H1 (cell line): ENCODE measurements around the gene VMO1. TPM values are rescaled to one million over a fixed set of nuclear protein-coding genes. Genes with fewer than 3 reads are reported as not detected.

Source experiments
- CTCF ChIA-PET: fragments of 300-600 bp; sonication (Branson Sonifier 250); formaldehyde crosslinking; loops from one replicate; lab custom pipeline; 2021; ENCODE audit not compliant: partially characterized antibody; lab: Charles Lee
- POLR2A ChIA-PET: fragments of 300-600 bp; sonication (Branson Sonifier 250); formaldehyde crosslinking; loops from one replicate; lab custom pipeline; 2021; ENCODE audit warnings: inconsistent platforms; ENCODE audit not compliant: partially characterized antibody; lab: Charles Lee
- DNase-seq, 2 experiments: peaks; one replicate each; pipeline versions ENCODE4 v3.0.0 to v3.0.0-alpha.2; 2010 to 2022; ENCODE audit warnings: low spot score in 2 of 2, low read depth in 1 of 2, mixed read lengths in 1 of 2
- FAIRE-seq: peaks from 2 replicates; lab custom pipeline; 2011; peaks lifted over from hg19 to GRCh38; lab: Jason Lieb, UNC
- H2AFZ ChIP-seq: 2 replicates; pipeline ENCODE4 v1.8.1; 2012; ENCODE audit warnings: low read length, inconsistent platforms
- H2AK5ac ChIP-seq: 2 replicates; pipeline ENCODE4 v1.6.1; 2013; ENCODE audit warnings: low read depth, low read length
- H2BK120ac ChIP-seq: replicated peaks from 2 replicates; pipeline ENCODE3; 2013; ENCODE audit warnings: low read depth, low read length, inconsistent platforms
- H2BK12ac ChIP-seq: 2 replicates; pipeline ENCODE4 v1.6.1; 2013; ENCODE audit warnings: low read depth, low read length
- H2BK15ac ChIP-seq: 2 replicates; pipeline ENCODE4 v1.6.1; 2013; ENCODE audit warnings: low read length
- H2BK20ac ChIP-seq: 2 replicates; pipeline ENCODE4 v1.6.1; 2013; ENCODE audit warnings: low read length
- H2BK5ac ChIP-seq: 2 replicates; pipeline ENCODE4 v1.6.1; 2013; ENCODE audit warnings: low read depth, low read length
- H3K14ac ChIP-seq: 2 replicates; pipeline ENCODE4 v1.6.1; 2013; ENCODE audit warnings: inconsistent platforms; ENCODE audit not compliant: insufficient read length
- H3K18ac ChIP-seq: 2 replicates; pipeline ENCODE4 v1.6.1; 2013; ENCODE audit warnings: low read length; ENCODE audit errors: extremely low read depth
- H3K23ac ChIP-seq: 2 replicates; pipeline ENCODE4 v1.6.1; 2013; ENCODE audit warnings: inconsistent platforms; ENCODE audit not compliant: insufficient read length
- H3K23me2 ChIP-seq: 2 replicates; pipeline ENCODE4 v1.6.1; 2013; ENCODE audit warnings: low read depth, low read length
- H3K27ac ChIP-seq: 2 replicates; pipeline ENCODE4 v1.6.1; 2011; ENCODE audit warnings: low read depth, low read length, inconsistent platforms
- H3K27me3 ChIP-seq, 4 experiments: replicated peaks in 1 of 4; 1 replicate in 1 of 4; 2 replicates in 3 of 4; pipeline versions ENCODE4 v1.6.1 to v1.8.1; 2011 to 2013; ENCODE audit warnings: low read length in 3 of 4, mild to moderate bottlenecking in 3 of 4, inconsistent platforms in 2 of 4, mixed read lengths in 2 of 4, moderate library complexity in 1 of 4; ENCODE audit not compliant: control insufficient read depth in 3 of 4, insufficient read depth in 3 of 4; ENCODE audit errors: extremely low read depth in 1 of 4
- H3K36me3 ChIP-seq, 4 experiments: 2 replicates each; pipeline versions ENCODE4 v1.6.1 to v1.8.1; 2011 to 2013; ENCODE audit warnings: mild to moderate bottlenecking in 4 of 4, low read length in 3 of 4, moderate library complexity in 2 of 4, control low read depth in 1 of 4, inconsistent platforms in 1 of 4; ENCODE audit not compliant: insufficient read depth in 4 of 4, control insufficient read depth in 2 of 4
- H3K4ac ChIP-seq: replicated peaks from 2 replicates; pipeline ENCODE3; 2013; ENCODE audit warnings: low read length, low read depth, mixed read lengths, inconsistent platforms; ENCODE audit not compliant: insufficient read length
- H3K4me1 ChIP-seq, 4 experiments: replicated peaks in 1 of 4; 1 replicate in 1 of 4; 2 replicates in 3 of 4; pipeline versions ENCODE4 v1.6.1 to v1.8.1; 2011 to 2013; ENCODE audit warnings: low read length in 3 of 4, inconsistent platforms in 2 of 4, mixed read lengths in 1 of 4; ENCODE audit not compliant: insufficient read depth in 4 of 4, control insufficient read depth in 3 of 4
- H3K4me2 ChIP-seq, 2 experiments: 2 replicates each; pipeline versions ENCODE4 v1.6.1 to v1.8.1; 2011 to 2013; ENCODE audit warnings: low read depth in 2 of 2, low read length in 2 of 2, control low read depth in 1 of 2, inconsistent platforms in 1 of 2, mild to moderate bottlenecking in 1 of 2; ENCODE audit not compliant: insufficient read depth in 1 of 2
- H3K4me3 ChIP-seq, 4 experiments: fragments of 200-600, 300-600 bp in 1 of 4; sonication (generic), shearing (Covaris generic), sonication (Bioruptor Twin) in 1 of 4; 2 replicates each; pipeline versions ENCODE4 v1.5.1 to v1.8.1; 2011 to 2016; ENCODE audit warnings: low read length in 4 of 4, low read depth in 3 of 4, control low read depth in 2 of 4, inconsistent platforms in 2 of 4, mild to moderate bottlenecking in 2 of 4, mixed read lengths in 1 of 4, moderate library complexity in 1 of 4; ENCODE audit not compliant: insufficient read depth in 2 of 4; ENCODE audit errors: extremely low read depth in 1 of 4
- H3K56ac ChIP-seq: replicated peaks from 2 replicates; pipeline ENCODE3; 2013; ENCODE audit warnings: low read depth, mild to moderate bottlenecking, mixed read lengths, low read length, inconsistent platforms; ENCODE audit not compliant: insufficient read length
- H3K79me1 ChIP-seq: 2 replicates; pipeline ENCODE4 v1.6.1; 2013; ENCODE audit warnings: low read depth, low read length, control low read depth
- H3K79me2 ChIP-seq, 2 experiments: 2 replicates each; pipeline versions ENCODE4 v1.6.1 to v1.8.1; 2012 to 2013; ENCODE audit warnings: low read length in 2 of 2, mild to moderate bottlenecking in 2 of 2, inconsistent platforms in 1 of 2; ENCODE audit not compliant: insufficient read depth in 2 of 2, control insufficient read depth in 1 of 2
- H3K9ac ChIP-seq, 4 experiments: replicated peaks in 1 of 4; 1 replicate in 1 of 4; 2 replicates in 3 of 4; pipeline versions ENCODE4 v1.6.1 to v1.8.1; 2011 to 2013; ENCODE audit warnings: low read depth in 3 of 4, low read length in 3 of 4, control low read depth in 2 of 4, mild to moderate bottlenecking in 2 of 4, moderate library complexity in 2 of 4, inconsistent platforms in 1 of 4; ENCODE audit errors: extremely low read depth in 1 of 4
- H3K9me3 ChIP-seq, 2 experiments: 2 replicates each; pipeline versions ENCODE4 v1.6.1 to v1.8.1; 2012 to 2013; ENCODE audit warnings: mild to moderate bottlenecking in 2 of 2, moderate library complexity in 2 of 2, control low read depth in 1 of 2, inconsistent platforms in 1 of 2, low read depth in 1 of 2, low read length in 1 of 2, mixed read lengths in 1 of 2; ENCODE audit not compliant: insufficient read depth in 2 of 2
- H4K20me1 ChIP-seq, 2 experiments: replicated peaks in 1 of 2; 2 replicates each; pipeline versions ENCODE3 to v1.8.1; 2011 to 2013; ENCODE audit warnings: inconsistent platforms in 2 of 2, low read length in 2 of 2, mild to moderate bottlenecking in 1 of 2; ENCODE audit not compliant: insufficient read depth in 2 of 2, control insufficient read depth in 1 of 2
- H4K5ac ChIP-seq: 2 replicates; pipeline ENCODE4 v1.6.1; 2013; ENCODE audit warnings: low read length, low read depth, mixed read lengths, inconsistent platforms; ENCODE audit not compliant: insufficient read length
- H4K8ac ChIP-seq: 2 replicates; pipeline ENCODE4 v1.8.0; 2013; ENCODE audit warnings: mild to moderate bottlenecking, moderate library complexity, low read length, inconsistent platforms; ENCODE audit not compliant: insufficient read depth; ENCODE audit errors: extremely low read depth
- H4K91ac ChIP-seq: replicated peaks from 2 replicates; pipeline ENCODE3; 2013; ENCODE audit warnings: low read length, mixed read lengths, inconsistent platforms; ENCODE audit not compliant: insufficient read length
- BCL11A ChIP-seq, 2 experiments: IDR thresholded peaks; one replicate each; pipeline ENCODE4 v1.6.1; 2011; ENCODE audit warnings: low read depth in 2 of 2, low read length in 2 of 2, mild to moderate bottlenecking in 2 of 2
- BRCA1 ChIP-seq: IDR thresholded peaks from 2 replicates; pipeline ENCODE4 v1.6.1; 2012; ENCODE audit warnings: low read depth, low read length, improper control_type of control experiment
- CBX5 ChIP-seq: fragments of 300-800, 300-1000 bp; sonication (generic); IDR thresholded peaks from 2 replicates; pipeline ENCODE4 v1.7.1; 2016; ENCODE audit warnings: antibody characterized with exemption, low read length, low read depth
- EGR1 ChIP-seq: IDR thresholded peaks from 2 replicates; pipeline ENCODE4 v1.6.1; 2011; ENCODE audit warnings: low read depth, low read length, borderline replicate concordance
- GABPA ChIP-seq: IDR thresholded peaks from 2 replicates; pipeline ENCODE4 v1.6.1; 2011; ENCODE audit warnings: mild to moderate bottlenecking, low read length, moderate library complexity, borderline replicate concordance; ENCODE audit not compliant: insufficient read depth
- POLR2A ChIP-seq, 2 experiments: IDR thresholded peaks; 1 replicate in 1 of 2; 2 replicates in 1 of 2; pipeline ENCODE4 v1.6.1; 2011; ENCODE audit warnings: low read depth in 2 of 2, low read length in 2 of 2, mild to moderate bottlenecking in 2 of 2; ENCODE audit errors: control extremely low read depth in 1 of 2
- RBBP5 ChIP-seq: IDR thresholded peaks from 2 replicates; pipeline ENCODE4 v1.7.1; 2012; ENCODE audit warnings: low read depth, mild to moderate bottlenecking, inconsistent platforms, low read length, moderate library complexity, borderline replicate concordance
- SAP30 ChIP-seq: fragments of 300-600 bp; sonication (generic); IDR thresholded peaks from 2 replicates; pipeline ENCODE4 v1.7.1; 2012; ENCODE audit warnings: low read length, moderate library complexity, mild to moderate bottlenecking, inconsistent platforms; ENCODE audit not compliant: insufficient read depth, insufficient replicate concordance
- TBP ChIP-seq: IDR thresholded peaks from 2 replicates; pipeline ENCODE4 v1.6.1; 2011; ENCODE audit warnings: low read depth, low read length, improper control_type of control experiment
- WGBS, 2 experiments: shearing (Covaris generic) in 1 of 2; methylation state at CpG; one replicate each; pipeline versions ENCODE4 v1.1.6 to v1.1.7; 2013 to 2015; ENCODE audit warnings: low lambda C conversion rate in 2 of 2, mixed read lengths in 2 of 2, inconsistent platforms in 1 of 2, low coverage in 1 of 2, missing lambda C conversion rate in 1 of 2; ENCODE audit not compliant: insufficient replicate concordance in 2 of 2, insufficient coverage in 1 of 2, insufficient read length in 1 of 2; ENCODE audit errors: extremely low coverage in 1 of 2, missing lambda C conversion rate in 1 of 2; 5-methylcytosine and 5-hydroxymethylcytosine counted together
- polyA plus RNA-seq, 7 experiments: library from polyadenylated mRNA; depleted of rRNA in 3 of 7; stranded (reverse) in 5 of 7; unstranded in 2 of 7; fragments of >200 nt in 5 of 7; fragments of 200-250 nt in 2 of 7; gene quantifications; 1 replicate in 5 of 7; 2 replicates in 1 of 7; 4 replicates in 1 of 7; pipeline versions ENCODE4 v1.2.1 to v1.2.3, GENCODE V29; 2011 to 2013; ENCODE audit warnings: missing spikeins in 2 of 7, mixed read lengths in 2 of 7
- total RNA-seq: library from RNA; stranded (reverse); fragmentation: NEBNext Ultra II Directional; extraction: Animal tissue kit (Norgen Biotek cat#: 25700); gene quantifications from 2 replicates; pipeline ENCODE4 v1.2.1, GENCODE V29; 2021
- TF ChIP-seq, protein P1 (sequence below): IDR thresholded peaks from 2 replicates; pipeline ENCODE4 v1.6.1; 2012; ENCODE audit warnings: inconsistent platforms

VMO1 gene
- total and polyA plus RNA-seq, 2 of the 8 experiments (the other 6 are each of a cell fraction or from before 2014, with no cell fraction given) = 0.30 TPM; not detected in 1

DNA sequence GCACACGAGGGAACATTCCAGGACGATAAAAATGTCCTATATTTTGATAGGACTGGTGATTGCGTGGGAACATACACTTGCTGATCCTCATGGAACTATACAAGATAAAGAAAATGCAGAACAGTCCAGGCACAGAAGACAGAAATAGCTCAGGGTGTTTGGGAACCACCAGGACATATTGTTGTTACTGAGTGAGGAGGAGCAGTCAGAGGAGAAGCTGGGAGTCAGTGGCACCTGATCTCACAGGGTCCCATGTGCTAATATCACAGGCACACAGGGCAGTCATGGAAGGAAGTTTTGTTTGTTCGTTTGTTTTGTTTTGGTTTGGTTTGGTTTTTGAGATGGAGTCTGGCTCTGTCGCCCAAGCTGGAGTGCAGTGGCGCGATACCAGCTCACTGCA is 26.5 kb upstream of the VMO1 start:
- ChIA-PET CTCF (interaction anchor here (1.0 to 5.8 kb wide), 4 partner anchors 11 to 75 kb away, joined by 3 to 55 read pairs (median 3); no protein-coding TSS in a partner anchor), POLR2A (interaction anchor here (0.9 to 1.3 kb wide), 3 partner anchors 9 to 44 kb away, joined by 3 read pairs; no protein-coding TSS in a partner anchor)
- no peak overlapping the region for H3K4me3 ChIP-seq
- no peak overlapping the region for H4K8ac ChIP-seq
- no peak overlapping the region for H2AFZ ChIP-seq
- H2AK5ac ChIP-seq = no peak overlapping the region
- 95% methylated on average over 7 of the region's 7 CpGs; no CpG with 5 or more reads in 1 of the 2 experiments for WGBS, 2 experiments
- no peak overlapping the region for H3K27ac ChIP-seq
- FAIRE-seq (no peak), DNase-seq (no peak)
- H3K23me2 ChIP-seq = peaks cover 1% of the 10 kb centered on the region; the same call in 1 of the 2 replicates
- H3K4ac ChIP-seq = no peak overlapping the region
- no peak overlapping the region for H3K4me2 ChIP-seq
- no peak overlapping the region for H4K5ac ChIP-seq
- peaks cover 0 to 4% (median 2%) of the 10 kb centered on the region in 4 experiments; a peak in 3 of 7 replicates for H3K4me1 ChIP-seq
- 0 out of 4 replicates have a peak, but pooled peaks cover 0 to 2% of the 10 kb centered on the region in 2 experiments for H3K79me2 ChIP-seq
- no peak overlapping the region for H2BK20ac ChIP-seq
- H3K56ac ChIP-seq = no peak overlapping the region
- H4K20me1 ChIP-seq = peaks cover 0 to 5% of the 10 kb centered on the region in 2 experiments
- H3K36me3 ChIP-seq = peaks cover 7 to 28% (median 12%) of the 10 kb centered on the region in 4 experiments; a peak in 7 of 8 replicates
- H3K23ac ChIP-seq = no peak overlapping the region
- H2BK15ac ChIP-seq = no peak overlapping the region
- H3K79me1 ChIP-seq = no peaks in the 10 kb centered on the region
- no peak overlapping the region for H4K91ac ChIP-seq
- H2BK120ac ChIP-seq = no peak overlapping the region
- H3K9ac ChIP-seq = no peak overlapping the region
- no peak overlapping the region for H2BK12ac ChIP-seq
- no peaks in the 10 kb centered on the region; a peak in 1 of 4 replicates for H3K9me3 ChIP-seq
- H2BK5ac ChIP-seq = no peak overlapping the region
- TF ChIP-seq BCL11A (IDR thresholded peaks at IDR 0.05; ENCODE audit: low read depth in 2 of 2, low read length in 2 of 2) = no peak
- no peak for TF ChIP-seq SAP30
- no peak for TF ChIP-seq BRCA1
- TF ChIP-seq GABPA = no peak
- TF ChIP-seq POLR2A (IDR thresholded peaks at IDR 0.05; ENCODE audit: control extremely low read depth in 1 of 2, low read depth in 2 of 2, low read length in 2 of 2) = no peak
- no peak for TF ChIP-seq TBP
- TF ChIP-seq, protein P1, sequence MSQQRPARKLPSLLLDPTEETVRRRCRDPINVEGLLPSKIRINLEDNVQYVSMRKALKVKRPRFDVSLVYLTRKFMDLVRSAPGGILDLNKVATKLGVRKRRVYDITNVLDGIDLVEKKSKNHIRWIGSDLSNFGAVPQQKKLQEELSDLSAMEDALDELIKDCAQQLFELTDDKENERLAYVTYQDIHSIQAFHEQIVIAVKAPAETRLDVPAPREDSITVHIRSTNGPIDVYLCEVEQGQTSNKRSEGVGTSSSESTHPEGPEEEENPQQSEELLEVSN = no peak
- TF ChIP-seq CBX5 = no peak
- TF ChIP-seq EGR1 = no peak
- no peak for TF ChIP-seq RBBP5
- H3K27me3 ChIP-seq = no peaks in the 10 kb centered on the region; a peak in 1 of 7 replicates
- H3K14ac ChIP-seq = no peak overlapping the region
- no peak overlapping the region for H3K18ac ChIP-seq
